ENCODE results near the gene ANK3.

- TF ChIP-seq CTCF (IDR thresholded peaks at IDR 0.05) (no peak), POLR2A (IDR thresholded peaks at IDR 0.05) (no peak)
Measured at GRCh38 chr10:60347270-60347669, 42.4 kb downstream of the ANK3 start.
